HG03280 (cell line): ENCODE measurements around the gene CAMK4.
"Not testable (repeated sequence)": the region's sequence is repeated elsewhere in the genome, so short reads cannot be mapped to it uniquely, and the experiment has no call there.

Experiments
- ATAC-seq: cut with Tn5 transposase; IDR thresholded peaks from one replicate; pipeline ENCODE4 v1.9.1; 2021; ENCODE audit warnings: mild to moderate bottlenecking, moderate library complexity; ENCODE audit not compliant: unreplicated experiment

The CAMK4 gene

DNA sequence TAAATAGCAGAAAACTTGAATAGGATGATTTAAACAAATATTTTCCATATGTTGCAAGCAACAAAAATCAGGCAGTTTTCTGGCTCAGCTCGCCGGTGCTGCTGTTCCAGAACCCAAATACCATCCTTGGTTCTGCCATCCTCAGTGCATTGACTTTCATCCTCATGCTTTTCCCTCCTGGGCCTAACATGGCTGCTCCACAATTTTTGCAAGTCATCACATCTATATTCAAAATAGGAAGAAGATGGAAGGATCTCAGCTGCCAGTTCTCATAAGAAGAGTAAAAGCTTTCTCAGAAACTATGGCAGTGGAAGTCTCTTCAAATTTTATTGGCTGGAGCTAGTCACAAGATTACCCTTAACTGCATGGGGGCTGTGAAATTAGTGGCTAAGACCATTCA is 151.5 kb downstream of the CAMK4 start:
- ATAC-seq, result no peak

DNA sequence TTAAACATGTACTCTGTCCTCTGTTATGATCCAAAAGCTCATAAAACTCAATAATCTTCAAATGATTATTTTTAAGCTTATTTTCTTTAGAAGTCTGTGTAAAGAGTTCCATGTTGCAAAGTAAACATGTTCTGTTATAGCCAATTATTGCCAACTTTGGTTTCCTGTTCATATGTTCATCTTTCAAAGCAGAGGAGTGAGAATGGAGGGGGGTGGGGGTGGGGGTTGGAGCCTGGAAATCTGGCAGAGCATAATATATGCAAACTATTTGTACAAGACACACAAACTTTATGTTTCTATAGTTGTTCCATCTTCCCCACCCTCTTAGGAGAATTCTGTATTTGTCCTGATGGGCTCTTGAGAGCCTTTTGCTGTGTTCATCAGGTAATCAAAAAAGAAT is 153.1 kb downstream of the CAMK4 start:
- no peak for ATAC-seq

DNA sequence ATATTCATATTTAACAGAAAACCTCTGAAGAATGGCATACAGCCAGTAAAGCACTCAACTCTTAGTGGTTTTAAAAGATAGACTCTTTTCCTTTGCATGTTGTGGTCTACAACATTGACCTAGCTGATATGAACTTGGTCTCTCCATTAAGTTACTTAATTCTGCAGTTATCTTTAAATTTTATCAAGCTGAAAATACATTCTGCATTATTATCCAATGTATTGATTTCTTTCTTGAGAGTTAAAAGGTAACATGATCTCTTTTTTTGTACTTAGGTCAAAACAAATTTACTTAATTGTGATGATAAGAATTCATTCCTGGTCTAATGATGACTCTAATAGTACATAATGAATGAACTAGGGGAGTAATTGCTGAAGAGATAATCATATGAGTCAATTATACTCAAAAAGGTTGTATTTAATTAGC is 155.2 kb downstream of the CAMK4 start:
- no peak for ATAC-seq

DNA sequence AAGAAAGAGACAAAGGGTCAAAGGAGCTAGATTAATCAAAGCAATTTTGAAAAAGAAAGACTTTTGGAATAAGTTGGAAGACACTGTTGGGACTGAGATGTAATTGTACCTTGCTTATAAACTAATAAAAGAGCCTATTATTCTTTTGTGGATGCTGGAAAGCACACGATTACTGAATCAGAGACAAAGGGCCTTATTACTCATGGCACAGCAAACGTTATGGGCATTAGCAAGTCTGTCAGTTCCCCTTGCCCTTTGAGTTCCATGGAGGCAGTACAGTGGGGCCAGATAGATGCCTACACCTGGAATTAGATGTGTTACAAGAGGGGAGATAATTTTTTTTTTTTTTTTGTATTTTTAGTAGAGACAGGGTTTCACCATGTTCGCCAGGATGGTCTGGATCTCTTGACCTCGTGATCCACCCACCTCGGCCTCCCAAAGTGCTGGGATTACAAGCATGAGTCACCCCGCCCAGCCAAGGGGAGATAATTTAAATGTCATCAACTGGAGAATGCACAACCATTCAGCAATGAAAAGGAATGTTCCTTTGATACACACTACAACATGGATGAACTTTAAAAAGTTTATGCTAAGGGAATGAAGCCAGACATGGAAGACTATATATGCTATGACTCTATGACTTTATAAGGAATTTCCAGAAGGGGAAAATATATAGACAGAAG is 159.2 kb downstream of the CAMK4 start:
- no peak for ATAC-seq

DNA sequence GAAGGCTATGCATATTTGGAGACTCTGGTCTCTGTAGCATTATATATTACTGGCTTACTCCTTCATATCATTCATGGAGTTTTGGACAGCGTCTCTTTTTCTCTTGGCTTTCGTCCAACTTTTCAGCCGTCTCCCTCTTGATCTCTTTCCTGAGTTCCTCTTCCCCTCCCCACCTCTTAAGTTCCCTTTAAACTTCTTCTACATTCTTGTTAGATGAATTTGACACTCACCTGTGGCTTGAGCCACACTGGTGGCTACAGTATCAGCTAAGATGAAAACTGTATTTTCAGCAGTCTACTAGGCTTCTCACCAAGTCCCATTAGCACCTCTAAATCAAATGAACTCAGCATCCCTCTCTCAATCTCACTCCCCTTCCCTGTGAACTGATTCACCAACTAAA is 160.0 kb downstream of the CAMK4 start:
- ATAC-seq, result no peak

DNA sequence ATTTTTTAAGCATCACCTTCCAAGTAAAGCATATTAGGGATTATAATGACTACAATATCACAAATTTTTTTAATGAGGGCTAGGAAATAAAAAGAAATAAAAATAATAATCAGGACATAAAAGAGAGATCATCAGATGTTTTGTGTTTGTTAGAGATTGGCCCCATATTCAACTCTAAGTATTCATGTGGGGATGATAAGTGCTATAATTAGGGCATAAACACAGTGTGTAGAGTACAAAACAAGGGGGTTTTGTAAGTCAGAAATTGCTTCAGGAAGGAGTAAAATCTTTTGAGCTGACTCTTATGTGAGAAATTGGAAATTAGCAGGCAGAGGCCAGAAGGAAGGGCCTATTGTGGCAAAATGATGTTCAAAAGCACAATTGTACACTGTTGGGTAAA is 160.9 kb downstream of the CAMK4 start:
- no peak for ATAC-seq

DNA sequence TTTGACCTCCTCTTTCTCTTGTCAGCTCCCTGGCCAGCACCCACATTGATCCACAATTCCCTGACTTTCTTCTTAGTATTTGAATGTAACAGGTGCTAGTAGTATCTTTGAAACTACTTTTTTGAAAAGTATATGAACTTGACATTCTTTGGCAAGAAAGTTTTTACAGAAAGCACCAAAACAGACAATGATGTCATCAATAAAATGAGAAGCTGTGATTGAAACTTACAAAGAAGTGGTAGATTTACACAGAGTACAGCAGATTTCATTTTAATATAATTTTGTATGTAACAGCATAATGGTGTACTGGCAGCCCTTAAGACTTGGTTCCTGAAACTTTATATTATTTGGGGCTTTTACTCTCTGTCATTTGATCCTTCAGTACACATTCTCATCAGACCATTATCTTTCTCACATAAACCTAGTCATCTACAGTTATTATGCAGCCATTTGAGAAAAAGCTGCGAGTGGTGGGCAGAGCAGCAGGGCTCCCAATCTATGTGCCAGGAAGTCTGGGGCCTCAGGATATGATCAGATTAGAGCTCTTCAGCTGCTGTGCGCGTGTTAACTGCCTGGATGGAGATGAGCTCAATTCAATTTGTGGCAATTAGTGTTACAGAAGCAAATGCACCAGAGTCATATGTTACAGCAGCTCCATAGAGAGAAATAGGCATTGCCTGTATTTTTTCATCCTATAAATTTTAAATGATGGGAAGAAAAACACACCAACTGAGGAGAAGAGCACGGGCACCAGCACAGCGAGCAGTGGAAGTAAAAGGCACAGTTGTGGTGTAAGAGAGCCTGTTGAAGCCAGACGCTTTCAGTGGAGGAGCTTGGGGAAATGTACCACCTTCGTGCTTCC is 162.0 kb downstream of the CAMK4 start:
- no peak for ATAC-seq

DNA sequence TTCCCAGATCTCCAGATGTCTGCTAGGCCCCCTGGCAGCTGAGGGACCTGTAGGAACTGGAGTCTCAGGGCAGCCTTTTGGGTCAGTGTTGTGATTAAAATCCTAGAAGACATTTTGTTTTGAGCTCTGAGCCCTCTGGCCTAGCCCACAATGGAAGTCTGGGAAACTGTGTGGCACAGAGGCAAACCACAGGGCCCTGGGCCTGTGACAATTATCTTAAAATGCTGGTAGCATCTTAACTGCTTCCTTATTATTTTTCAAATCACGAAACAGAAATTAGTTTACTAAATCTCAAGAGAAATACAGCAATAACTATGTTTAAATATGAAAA is 162.6 kb downstream of the CAMK4 start:
- ATAC-seq, result no peak

DNA sequence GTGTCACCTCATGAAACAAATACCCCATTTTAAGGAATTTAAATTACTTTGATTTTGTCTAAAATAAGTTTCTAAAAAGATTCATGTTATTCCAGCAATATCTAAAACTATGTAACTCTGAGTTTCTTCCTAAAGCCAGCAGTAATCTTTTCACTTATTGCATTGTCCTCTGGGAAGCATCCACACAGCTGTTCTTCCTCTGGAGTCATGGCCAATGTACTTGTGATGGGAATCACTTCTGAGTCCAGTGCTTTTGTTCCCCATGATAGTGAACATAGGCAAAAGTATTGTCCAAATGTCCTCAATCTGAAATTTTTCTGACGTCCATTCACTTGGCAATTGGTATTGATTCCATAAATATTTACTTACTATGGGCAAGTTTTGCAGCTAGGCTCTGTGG is 163.2 kb downstream of the CAMK4 start:
- no peak for ATAC-seq

DNA sequence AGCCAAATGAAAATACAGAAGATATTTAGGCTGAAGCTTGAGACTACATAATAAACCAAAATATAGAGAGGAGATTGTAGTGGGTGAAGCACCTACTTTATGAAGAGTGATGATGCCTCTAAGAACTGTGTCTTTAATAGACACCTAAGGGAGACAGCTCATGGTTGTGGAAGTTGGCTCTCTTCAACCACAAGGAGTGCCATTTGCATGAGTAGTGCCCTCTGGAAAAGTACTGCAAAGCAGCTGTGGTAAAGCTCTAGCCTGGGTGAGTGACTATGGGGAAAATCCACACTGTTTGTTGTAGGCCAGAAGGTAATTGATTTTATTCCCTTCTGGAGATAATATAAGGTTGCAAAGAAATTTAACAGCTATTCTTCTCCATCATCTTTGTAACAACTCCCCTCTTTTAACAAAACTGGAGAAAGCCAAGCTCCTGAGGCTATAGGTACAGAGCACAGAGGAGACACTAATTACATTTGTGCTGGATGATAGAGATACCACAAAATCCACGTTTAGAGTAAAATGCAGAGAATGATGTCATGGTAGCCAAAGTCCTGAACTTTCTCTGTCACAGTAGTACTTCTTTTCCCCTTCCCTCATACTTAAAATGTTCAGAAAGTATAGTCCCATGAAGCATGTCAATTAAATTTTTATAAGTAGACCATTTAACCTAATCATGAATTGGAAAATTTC is 165.4 kb downstream of the CAMK4 start:
- no peak for ATAC-seq

DNA sequence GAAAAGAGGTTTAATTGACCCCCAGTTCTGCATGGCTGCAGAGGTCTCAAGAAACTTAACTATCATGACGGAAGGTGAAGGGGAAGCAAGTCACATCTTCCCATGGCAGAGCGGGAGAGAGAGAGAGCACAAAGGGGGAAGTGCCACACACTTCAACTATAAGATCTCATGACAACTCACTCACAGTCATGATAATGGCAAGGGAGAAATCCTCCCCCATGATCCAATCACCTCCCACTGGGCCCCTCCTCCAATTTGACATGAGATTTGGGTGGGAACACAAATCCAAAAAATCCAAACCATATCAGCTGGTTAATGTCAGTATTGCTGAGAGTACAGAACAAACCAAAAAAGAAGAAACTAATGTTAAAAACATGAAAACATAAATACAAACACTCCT is 168.0 kb downstream of the CAMK4 start:
- ATAC-seq, result no peak

DNA sequence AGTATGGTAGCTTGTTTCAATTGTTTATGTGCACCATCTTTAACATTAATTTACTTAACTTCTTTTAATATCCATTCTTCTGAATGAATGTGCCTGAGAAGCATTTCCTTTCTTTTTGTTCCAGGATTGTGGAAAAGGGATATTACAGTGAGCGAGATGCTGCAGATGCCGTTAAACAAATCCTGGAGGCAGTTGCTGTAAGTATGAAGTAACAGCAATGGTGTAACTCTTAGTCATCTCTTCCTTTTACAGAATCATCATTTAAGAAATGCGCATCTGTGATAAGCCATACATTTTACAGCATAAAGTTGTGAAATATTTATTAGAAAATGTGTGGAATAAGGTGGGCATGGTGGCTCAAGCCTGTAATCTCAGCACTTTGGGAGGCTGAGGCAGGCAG is 170.4 kb downstream of the CAMK4 start:
- ATAC-seq, result no peak

DNA sequence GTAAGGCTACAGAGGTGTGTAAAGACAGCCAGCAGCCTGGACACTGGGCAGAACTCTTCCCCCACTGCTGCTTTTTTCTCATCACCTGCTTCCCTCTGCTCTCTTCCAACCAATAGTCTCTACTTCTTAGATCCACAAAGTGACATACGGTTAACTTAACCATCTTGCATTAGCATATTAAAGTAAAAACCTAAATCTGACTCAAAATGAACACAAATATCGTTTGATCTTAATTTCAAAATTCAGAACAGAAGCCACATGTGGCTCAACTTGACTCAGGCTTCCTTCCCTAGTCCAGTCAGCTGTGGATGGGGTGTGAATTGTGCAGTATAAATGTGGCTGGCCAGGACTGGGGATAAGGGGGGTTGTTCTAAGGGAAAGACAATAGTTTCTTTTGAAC is 173.8 kb downstream of the CAMK4 start:
- ATAC-seq, result no peak

DNA sequence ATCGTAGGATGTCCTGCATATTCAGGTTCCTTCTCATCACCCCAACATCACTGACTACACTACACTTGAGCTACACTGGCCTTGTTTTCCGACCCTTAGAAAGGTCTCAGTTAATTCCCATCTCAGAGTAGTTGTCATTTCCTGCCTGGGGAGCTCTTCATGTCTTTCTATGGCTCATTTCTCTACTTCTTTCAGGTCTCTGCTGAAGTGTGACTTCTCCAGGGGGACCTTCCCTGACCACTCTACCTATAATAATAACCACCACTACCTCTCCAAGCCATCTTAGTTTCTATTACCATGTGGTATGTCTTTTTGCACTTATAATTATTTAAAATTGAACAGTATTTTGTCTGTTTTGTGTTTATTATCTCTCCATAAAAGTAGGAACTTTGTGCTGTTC is 174.9 kb downstream of the CAMK4 start:
- ATAC-seq, result no peak

DNA sequence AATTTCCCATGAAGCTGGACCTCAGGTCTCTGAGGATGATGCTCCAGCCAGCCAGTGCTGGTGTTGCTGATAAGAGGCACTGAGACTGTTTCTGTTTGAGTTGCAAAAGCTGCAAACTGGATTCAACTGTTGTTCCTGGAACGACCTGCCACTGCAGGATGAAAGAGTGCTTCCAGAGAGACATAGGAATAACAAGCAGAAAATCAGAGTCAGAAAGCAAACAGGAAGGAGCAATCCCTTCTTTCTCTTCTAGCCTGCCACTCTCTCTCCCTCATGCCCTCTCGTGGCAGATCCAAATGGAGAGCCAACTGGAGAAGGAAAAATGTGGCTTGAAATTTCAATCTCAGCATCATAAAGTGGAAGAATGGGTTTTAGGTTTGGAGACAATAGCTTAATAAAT is 177.7 kb downstream of the CAMK4 start:
- no peak for ATAC-seq

DNA sequence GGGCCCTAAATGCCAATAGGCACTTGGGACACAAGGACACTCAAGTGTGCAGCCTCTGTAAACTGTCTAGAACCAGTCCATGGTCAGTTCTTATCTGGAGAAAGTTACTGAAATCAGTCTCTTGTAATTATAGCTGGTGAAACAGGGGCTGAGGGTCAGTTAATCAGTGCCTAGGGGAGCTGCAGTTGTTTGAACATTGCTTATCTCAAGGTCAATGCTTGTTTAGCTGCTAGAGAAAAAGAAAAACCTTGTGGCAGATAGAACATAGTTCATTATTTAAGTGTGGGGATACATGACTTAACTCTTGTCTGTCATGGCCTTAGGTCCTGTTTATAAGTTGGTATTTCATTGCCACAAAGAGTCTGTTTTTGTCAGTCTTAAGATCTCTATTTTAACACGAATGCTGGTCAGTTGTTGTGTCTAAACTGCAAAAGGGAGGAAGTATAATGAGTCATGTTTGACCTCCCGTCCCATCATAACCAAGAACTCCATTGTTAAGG is 180.1 kb downstream of the CAMK4 start:
- no peak for ATAC-seq

DNA sequence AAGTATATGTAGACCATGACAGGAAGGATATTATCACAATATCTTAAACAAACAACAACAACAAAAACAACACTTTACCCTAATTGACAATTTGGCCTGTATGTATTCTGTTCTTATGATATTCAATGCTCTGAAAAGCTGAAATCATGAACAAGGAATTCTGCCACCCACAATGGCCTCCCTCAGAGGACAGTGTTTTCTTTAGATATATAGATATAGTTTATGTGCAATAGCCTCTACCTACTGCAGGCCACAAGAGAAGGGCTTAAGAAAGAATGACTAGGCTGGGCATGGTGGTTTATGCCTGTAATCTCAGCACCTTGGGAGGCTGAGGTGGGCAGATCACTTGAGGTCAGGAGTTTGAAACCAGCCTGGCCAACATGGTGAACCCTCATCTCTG is 183.4 kb downstream of the CAMK4 start:
- no peak for ATAC-seq

DNA sequence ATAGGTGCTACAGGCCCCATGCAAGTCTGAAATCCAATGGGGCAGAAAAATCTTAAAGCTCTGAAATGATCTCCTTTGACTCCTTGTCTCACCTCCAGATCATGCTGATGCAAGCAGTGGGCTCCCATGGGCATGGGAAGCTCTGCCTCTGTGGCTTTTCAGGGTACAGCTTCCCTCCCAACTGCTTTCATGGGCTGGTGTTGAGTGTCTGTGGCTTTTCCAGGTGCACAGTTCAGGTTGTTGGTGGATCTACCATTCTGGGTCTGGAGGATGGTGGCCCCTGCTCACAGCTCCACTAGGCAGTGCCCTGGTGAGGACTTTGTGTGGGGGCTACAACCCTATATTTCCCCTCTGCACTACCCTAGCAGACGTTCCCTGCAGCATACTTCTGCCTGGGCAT is 184.6 kb downstream of the CAMK4 start:
- no peak for ATAC-seq

DNA sequence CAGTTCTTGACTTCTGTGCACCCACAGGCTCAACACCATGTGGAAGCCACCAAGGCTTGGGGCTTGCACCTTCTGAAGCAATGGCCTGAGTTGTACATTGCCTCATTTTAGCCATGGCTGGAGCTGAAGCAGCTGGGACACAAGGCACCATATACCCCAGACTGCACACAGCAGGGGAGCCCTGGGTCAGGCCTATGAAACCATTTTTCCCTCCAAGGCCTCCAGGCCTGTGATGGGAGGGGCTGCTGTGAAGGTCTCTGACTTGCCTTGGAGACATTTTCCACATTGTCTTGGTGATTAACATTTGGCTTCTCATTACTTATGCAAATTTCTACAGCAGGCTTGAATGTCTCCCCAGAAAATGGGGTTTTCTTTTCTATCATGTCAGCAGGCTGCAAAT is 185.1 kb downstream of the CAMK4 start:
- not testable (repeated sequence) for ATAC-seq

DNA sequence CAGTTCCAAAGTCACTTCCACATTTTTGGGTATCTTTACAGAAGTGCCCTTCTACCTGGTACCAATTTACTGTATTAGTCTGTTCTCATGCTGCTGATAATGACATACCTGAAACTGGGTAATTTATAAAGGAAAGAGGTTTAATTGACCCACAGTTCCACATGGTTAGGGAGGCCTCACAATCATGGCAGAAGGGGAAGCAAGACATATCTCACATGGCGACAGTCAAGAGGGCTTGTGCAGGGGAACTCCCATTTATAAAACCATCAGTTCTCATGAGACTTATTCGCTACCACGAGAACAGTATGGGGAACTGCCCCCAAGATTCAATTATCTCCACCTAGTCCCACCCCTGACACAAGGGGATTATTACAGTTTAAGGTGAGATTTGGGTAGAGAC is 185.9 kb downstream of the CAMK4 start:
- ATAC-seq, result not testable (repeated sequence)

DNA sequence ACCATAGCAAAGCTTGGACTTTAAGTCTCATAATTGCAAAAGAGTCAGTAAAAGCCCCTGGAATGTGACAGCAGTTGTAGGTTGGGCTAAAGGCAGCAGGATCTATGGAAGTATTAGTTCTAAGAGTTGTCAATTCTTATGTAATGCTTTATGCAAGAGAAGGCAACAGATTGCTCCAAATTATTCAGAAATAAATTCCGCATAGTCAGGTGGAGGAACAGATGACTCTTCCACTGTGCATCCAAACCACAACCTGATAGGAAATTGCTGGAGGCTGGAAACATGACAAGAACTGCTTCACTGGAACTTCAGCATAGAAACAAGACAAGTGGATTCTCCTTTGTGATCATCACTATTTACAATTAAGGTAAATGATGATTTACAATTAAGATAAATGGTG is 187.1 kb downstream of the CAMK4 start:
- ATAC-seq, result no peak

DNA sequence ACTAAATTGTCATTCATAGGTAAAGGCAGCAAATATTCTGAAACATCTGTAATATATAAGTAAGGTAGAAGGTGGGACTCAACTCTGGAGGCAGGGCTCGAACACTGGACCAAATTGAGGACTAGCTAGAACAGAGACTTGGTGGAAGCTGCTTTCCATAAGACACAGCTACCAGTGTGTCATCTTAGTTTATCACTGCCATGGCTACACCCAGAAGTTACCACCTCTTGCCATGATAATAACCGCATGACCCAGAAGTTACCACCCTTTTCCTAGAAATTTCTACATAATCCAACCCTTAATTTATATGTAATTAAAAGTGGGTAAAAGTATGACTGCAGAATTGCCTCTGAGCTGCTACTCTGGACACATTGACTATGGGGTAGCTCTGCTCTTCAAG is 188.4 kb downstream of the CAMK4 start:
- ATAC-seq, result no peak
